Caco-2 (cell line): Measurements from ENCODE around the gene UNC93A. TPM values are rescaled to one million over a fixed set of nuclear protein-coding genes. Genes with fewer than 3 reads are reported as not detected.
"Not testable (repeated sequence)": the region's sequence is repeated elsewhere in the genome, so short reads cannot be mapped to it uniquely, and the experiment has no call there.

Source experiments
- BruUV-seq: library from RNA; stranded (reverse); fragments of 400-500 nt; replicated peaks from 2 replicates; lab custom pipeline; 2021; lab: Mats Ljungman, UMichigan
- CTCF ChIA-PET: fragments of 300-600 bp; sonication (Branson Sonifier 250); formaldehyde crosslinking; loops from one replicate; lab custom pipeline; 2022; ENCODE audit warnings: antibody characterized with exemption; lab: Charles Lee
- POLR2A ChIA-PET: fragments of 300-600 bp; sonication (Branson Sonifier 250); formaldehyde crosslinking; loops from one replicate; lab custom pipeline; 2022; ENCODE audit warnings: antibody characterized with exemption; lab: Charles Lee
- DNase-seq, 2 experiments: peaks; one replicate each; pipeline versions ENCODE4 v3.0.0 to v3.0.0-alpha.2; 2020 to 2022
- H3K27me3 ChIP-seq: replicated peaks from 2 replicates; pipeline ENCODE4 v1.6.0; 2011; ENCODE audit warnings: low read length; ENCODE audit not compliant: control insufficient read depth, insufficient read depth
- H3K36me3 ChIP-seq: 2 replicates; pipeline ENCODE4 v1.5.1; 2011; ENCODE audit warnings: low read length; ENCODE audit not compliant: control insufficient read depth, insufficient read depth
- H3K4me1 ChIP-seq: fragments of 250-450 bp; sonication (Bioruptor Pico); 2 replicates; pipeline ENCODE4 v1.5.1; 2020; ENCODE audit warnings: mild to moderate bottlenecking
- H3K4me3 ChIP-seq: 2 replicates; pipeline ENCODE4 v1.5.1; 2011; ENCODE audit warnings: low read depth, mild to moderate bottlenecking, control low read depth, low read length
- H3K9me3 ChIP-seq: fragments of 250-450 bp; sonication (Bioruptor Pico); 2 replicates; pipeline ENCODE4 v1.5.1; 2020; ENCODE audit warnings: mild to moderate bottlenecking, moderate library complexity
- H3K27ac Mint-ChIP-seq: one replicate; pipeline ENCODE4 v1.8.0; 2022; ENCODE audit warnings: mixed read lengths; ENCODE audit not compliant: unreplicated experiment
- H3K27me3 Mint-ChIP-seq: one replicate; pipeline ENCODE4 v1.8.0; 2022; ENCODE audit warnings: mixed read lengths; ENCODE audit not compliant: insufficient read depth, unreplicated experiment
- H3K36me3 Mint-ChIP-seq: one replicate; pipeline ENCODE4 v1.8.0; 2022; ENCODE audit warnings: mild to moderate bottlenecking, mixed read lengths; ENCODE audit not compliant: insufficient read depth, unreplicated experiment
- H3K4me1 Mint-ChIP-seq: one replicate; pipeline ENCODE4 v1.8.0; 2022; ENCODE audit warnings: low read depth, mixed read lengths; ENCODE audit not compliant: unreplicated experiment
- H3K4me3 Mint-ChIP-seq: one replicate; pipeline ENCODE4 v1.8.0; 2022; ENCODE audit warnings: mild to moderate bottlenecking, moderate library complexity, mixed read lengths; ENCODE audit not compliant: unreplicated experiment
- H3K9me3 Mint-ChIP-seq: one replicate; pipeline ENCODE4 v1.8.0; 2022; ENCODE audit warnings: mixed read lengths; ENCODE audit not compliant: unreplicated experiment
- CTCF ChIP-seq, 2 experiments: fragments of 200-600 bp in 1 of 2; IDR thresholded peaks; 1 replicate in 1 of 2; 2 replicates in 1 of 2; pipeline versions ENCODE4 v1.5.1 to v1.8.0; 2011 to 2022; ENCODE audit warnings: antibody characterized with exemption in 1 of 2, control low read depth in 1 of 2, inconsistent platforms in 1 of 2, low read depth in 1 of 2, low read length in 1 of 2, mild to moderate bottlenecking in 1 of 2, moderate library complexity in 1 of 2; ENCODE audit not compliant: insufficient read depth in 1 of 2, severe bottlenecking in 1 of 2, unreplicated experiment in 1 of 2
- intact Hi-C: fragments of 100-400 bp; cut with micrococcal nuclease; formaldehyde crosslinking; loops from one replicate; pipeline ENCODE4 v1.10.0; 2022; ENCODE audit not compliant: unreplicated experiment
- total RNA-seq: library from RNA; stranded (reverse); gene quantifications from 2 replicates; pipeline ENCODE4 v1.2.3, GENCODE V29; 2022

UNC93A gene
- total RNA-seq, 1 experiment from 2014 or later, result 32.3 TPM

- Histone ChIP-seq H3K27me3 (no peaks in the 10 kb centered on the region), H3K9me3 (no peaks in the 10 kb centered on the region), H3K4me3 (no peak overlapping the region), H3K4me1 (peaks cover 12% of the 10 kb centered on the region), H3K36me3 (peaks cover 3% of the 10 kb centered on the region; the same call in 1 of the 2 replicates)
- ChIA-PET CTCF (no interaction called here), POLR2A (no interaction called here)
- Mint-ChIP-seq H3K4me1 (peaks cover 25% of the 10 kb centered on the region), H3K36me3 (peaks cover 88% of the 10 kb centered on the region), H3K27me3 (no peaks in the 10 kb centered on the region), H3K4me3 (no peak overlapping the region), H3K27ac (no peak overlapping the region), H3K9me3 (no peaks in the 10 kb centered on the region)
- no peak for DNase-seq
- intact Hi-C loops, result loop anchor here (10.0 kb wide), 1 partner anchor 685 kb away; no protein-coding TSS in a partner anchor
- no peak for TF ChIP-seq CTCF (IDR thresholded peaks at IDR 0.05; ENCODE audit: insufficient read depth in 1 of 2, low read depth in 1 of 2, low read length in 1 of 2, severe bottlenecking in 1 of 2, unreplicated experiment in 1 of 2)
- BruUV-seq, result no TSS peak
Measured at GRCh38 chr6:167279766-167280446, 11.2 kb upstream of the UNC93A start.

GRCh38 chr6:167280466-167280865 lies 10.6 kb upstream of the UNC93A start:
- H3K36me3 ChIP-seq, H3K27ac Mint-ChIP-seq, H3K27me3 Mint-ChIP-seq, BruUV-seq, H3K27me3 ChIP-seq, H3K9me3 Mint-ChIP-seq, H3K4me3 Mint-ChIP-seq, H3K4me3 ChIP-seq, DNase-seq, H3K9me3 ChIP-seq, intact Hi-C loops, POLR2A ChIA-PET: not testable (repeated sequence)
- CTCF ChIA-PET, result interaction anchor here (1.0 kb wide), 1 partner anchor 70 kb away, joined by 3 read pairs; no protein-coding TSS in a partner anchor
- peaks cover 14% of the 10 kb centered on the region; the same call in 1 of the 2 replicates for H3K4me1 ChIP-seq
- Mint-ChIP-seq H3K36me3 (peaks cover 82% of the 10 kb centered on the region), H3K4me1 (peaks cover 20% of the 10 kb centered on the region)

GRCh38 chr6:167282165-167282564 lies 8.9 kb upstream of the UNC93A start:
- ChIA-PET POLR2A (no interaction called here), CTCF (no interaction called here)
- Mint-ChIP-seq H3K4me1 (peaks cover 24% of the 10 kb centered on the region), H3K36me3 (peaks cover 76% of the 10 kb centered on the region), H3K9me3 (no peaks in the 10 kb centered on the region), H3K27ac (peak overlapping the region; percentile 15), H3K4me3 (no peak overlapping the region), H3K27me3 (no peaks in the 10 kb centered on the region)
- BruUV-seq, result no TSS peak
- Histone ChIP-seq H3K27me3 (no peaks in the 10 kb centered on the region), H3K9me3 (no peaks in the 10 kb centered on the region), H3K4me1 (peaks cover 31% of the 10 kb centered on the region), H3K4me3 (no peak overlapping the region), H3K36me3 (no peaks in the 10 kb centered on the region)
- no peak for TF ChIP-seq CTCF (IDR thresholded peaks at IDR 0.05; ENCODE audit: insufficient read depth in 1 of 2, low read depth in 1 of 2, low read length in 1 of 2, severe bottlenecking in 1 of 2, unreplicated experiment in 1 of 2)
- no peak for DNase-seq
- intact Hi-C loops, result no loop called here

GRCh38 chr6:167284565-167284964 lies 6.5 kb upstream of the UNC93A start:
- H3K27me3 ChIP-seq, BruUV-seq, H3K4me3 ChIP-seq, H3K27me3 Mint-ChIP-seq, H3K27ac Mint-ChIP-seq, H3K4me3 Mint-ChIP-seq, H3K36me3 ChIP-seq, H3K9me3 Mint-ChIP-seq, POLR2A ChIA-PET, CTCF ChIA-PET, intact Hi-C loops, H3K9me3 ChIP-seq, DNase-seq: not testable (repeated sequence)
- peaks cover 62% of the 10 kb centered on the region for H3K36me3 Mint-ChIP-seq
- H3K4me1 Mint-ChIP-seq, result peaks cover 29% of the 10 kb centered on the region
- peaks cover 25% of the 10 kb centered on the region for H3K4me1 ChIP-seq
